ENCODE data around the gene LGR4. TPM values are rescaled to one million over a fixed set of nuclear protein-coding genes. Genes with fewer than 3 reads are reported as not detected.

Gene LGR4
- total RNA-seq, 3 donors from 2014 or later (not counting 1 experiment from before 2014, with no cell fraction given), result 0.08 to 0.70 (median 0.35) TPM

GRCh38 chr11:27350511-27350910 is 122.1 kb downstream of the LGR4 start:
- H3K4me1 ChIP-seq (ENCODE audit: control insufficient read depth, insufficient read depth, low read length), result no peaks in the 10 kb centered on the region
- no peak overlapping the region for H3K27ac ChIP-seq (ENCODE audit: low read length)
- H3K27me3 ChIP-seq (ENCODE audit: control insufficient read depth, insufficient read depth, low read length), result no peaks in the 10 kb centered on the region
- H3K9me3 Mint-ChIP-seq, result no peaks in the 10 kb centered on the region
- H3K4me3 ChIP-seq (ENCODE audit: low read length), result no peak overlapping the region
- no peaks in the 10 kb centered on the region for H3K9me3 ChIP-seq (ENCODE audit: control insufficient read depth, insufficient read depth, low read length)
- no peaks in the 10 kb centered on the region for H3K27me3 Mint-ChIP-seq (ENCODE audit: low read depth in 2 of 2)
- H3K4me3 Mint-ChIP-seq, result no peak overlapping the region
- no peak overlapping the region for H3K27ac Mint-ChIP-seq
- ATAC-seq, result no peak
- TF ChIP-seq, protein P1, sequence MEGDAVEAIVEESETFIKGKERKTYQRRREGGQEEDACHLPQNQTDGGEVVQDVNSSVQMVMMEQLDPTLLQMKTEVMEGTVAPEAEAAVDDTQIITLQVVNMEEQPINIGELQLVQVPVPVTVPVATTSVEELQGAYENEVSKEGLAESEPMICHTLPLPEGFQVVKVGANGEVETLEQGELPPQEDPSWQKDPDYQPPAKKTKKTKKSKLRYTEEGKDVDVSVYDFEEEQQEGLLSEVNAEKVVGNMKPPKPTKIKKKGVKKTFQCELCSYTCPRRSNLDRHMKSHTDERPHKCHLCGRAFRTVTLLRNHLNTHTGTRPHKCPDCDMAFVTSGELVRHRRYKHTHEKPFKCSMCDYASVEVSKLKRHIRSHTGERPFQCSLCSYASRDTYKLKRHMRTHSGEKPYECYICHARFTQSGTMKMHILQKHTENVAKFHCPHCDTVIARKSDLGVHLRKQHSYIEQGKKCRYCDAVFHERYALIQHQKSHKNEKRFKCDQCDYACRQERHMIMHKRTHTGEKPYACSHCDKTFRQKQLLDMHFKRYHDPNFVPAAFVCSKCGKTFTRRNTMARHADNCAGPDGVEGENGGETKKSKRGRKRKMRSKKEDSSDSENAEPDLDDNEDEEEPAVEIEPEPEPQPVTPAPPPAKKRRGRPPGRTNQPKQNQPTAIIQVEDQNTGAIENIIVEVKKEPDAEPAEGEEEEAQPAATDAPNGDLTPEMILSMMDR (IDR thresholded peaks at IDR 0.05), result no peak
- no peaks in the 10 kb centered on the region for H3K36me3 Mint-ChIP-seq
- intact Hi-C loops (cut with micrococcal nuclease), result no loop called here
- DNase-seq, result no peak
- no peaks in the 10 kb centered on the region for H3K4me1 Mint-ChIP-seq
- no peaks in the 10 kb centered on the region for H3K36me3 ChIP-seq (ENCODE audit: control insufficient read depth, insufficient read depth, low read length)

- ATAC-seq, result no peak
- no peaks in the 10 kb centered on the region for H3K36me3 ChIP-seq (ENCODE audit: control insufficient read depth, insufficient read depth, low read length)
- Mint-ChIP-seq H3K27me3 (ENCODE audit: low read depth in 2 of 2) (no peaks in the 10 kb centered on the region), H3K27ac (no peak overlapping the region), H3K36me3 (no peaks in the 10 kb centered on the region), H3K9me3 (no peaks in the 10 kb centered on the region), H3K4me1 (no peaks in the 10 kb centered on the region), H3K4me3 (no peak overlapping the region)
- DNase-seq, result no peak
- H3K9me3 ChIP-seq (ENCODE audit: control insufficient read depth, insufficient read depth, low read length), result no peaks in the 10 kb centered on the region
- intact Hi-C loops (cut with micrococcal nuclease), result no loop called here
- no peak overlapping the region for H3K27ac ChIP-seq (ENCODE audit: low read length)
- no peaks in the 10 kb centered on the region for H3K4me1 ChIP-seq (ENCODE audit: control insufficient read depth, insufficient read depth, low read length)
- no peak overlapping the region for H3K4me3 ChIP-seq (ENCODE audit: low read length)
- TF ChIP-seq, protein P1 (IDR thresholded peaks at IDR 0.05), result no peak
- 97% methylated on average over 2 of the region's 2 CpGs for WGBS (ENCODE audit: insufficient coverage)
- H3K27me3 ChIP-seq (ENCODE audit: control insufficient read depth, insufficient read depth, low read length), result no peaks in the 10 kb centered on the region
Observed at GRCh38 chr11:27349919-27350318, 122.7 kb downstream of the LGR4 start.

GRCh38 chr11:27348340-27348873 is 124.2 kb downstream of the LGR4 start:
- no peak overlapping the region for H3K27ac ChIP-seq (ENCODE audit: low read length)
- no peaks in the 10 kb centered on the region for H3K27me3 ChIP-seq (ENCODE audit: control insufficient read depth, insufficient read depth, low read length)
- Mint-ChIP-seq H3K9me3 (no peaks in the 10 kb centered on the region), H3K27ac (no peak overlapping the region), H3K36me3 (no peaks in the 10 kb centered on the region), H3K27me3 (ENCODE audit: low read depth in 2 of 2) (no peaks in the 10 kb centered on the region), H3K4me3 (no peak overlapping the region), H3K4me1 (no peaks in the 10 kb centered on the region)
- no peaks in the 10 kb centered on the region for H3K36me3 ChIP-seq (ENCODE audit: control insufficient read depth, insufficient read depth, low read length)
- no peaks in the 10 kb centered on the region for H3K9me3 ChIP-seq (ENCODE audit: control insufficient read depth, insufficient read depth, low read length)
- no CpG with 5 or more reads among the region's 3 CpGs for WGBS (ENCODE audit: insufficient coverage)
- no peak for DNase-seq
- TF ChIP-seq, protein P1 (IDR thresholded peaks at IDR 0.05), result no peak
- H3K4me1 ChIP-seq (ENCODE audit: control insufficient read depth, insufficient read depth, low read length), result no peaks in the 10 kb centered on the region
- H3K4me3 ChIP-seq (ENCODE audit: low read length), result no peak overlapping the region
- ATAC-seq, result no peak
- intact Hi-C loops (cut with micrococcal nuclease), result no loop called here
